Activated CD4-positive, alpha-beta T cell treated with anti-CD3 and anti-CD28 coated beads, Interleukin-2, amount 50 U/mL, for 24 hours (primary cell): ENCODE data around the gene GPR87.

Source experiments
- DNase-seq, 2 donors: peaks; one replicate each; pipeline ENCODE4 v3.0.0-alpha.2; 2020; ENCODE audit warnings: low read depth in 1 of 2, low spot score in 1 of 2

GPR87 gene

GRCh38 chr3:151316267-151316991 is at the start of gene GPR87:
Gene GPR87, minus strand, starts transcription at chr3:151316820. Its CDS starts 16,720 bp downstream, at chr3:151300100.
- DNase-seq: peak in 1 of 2 donors; percentile 25

DNA sequence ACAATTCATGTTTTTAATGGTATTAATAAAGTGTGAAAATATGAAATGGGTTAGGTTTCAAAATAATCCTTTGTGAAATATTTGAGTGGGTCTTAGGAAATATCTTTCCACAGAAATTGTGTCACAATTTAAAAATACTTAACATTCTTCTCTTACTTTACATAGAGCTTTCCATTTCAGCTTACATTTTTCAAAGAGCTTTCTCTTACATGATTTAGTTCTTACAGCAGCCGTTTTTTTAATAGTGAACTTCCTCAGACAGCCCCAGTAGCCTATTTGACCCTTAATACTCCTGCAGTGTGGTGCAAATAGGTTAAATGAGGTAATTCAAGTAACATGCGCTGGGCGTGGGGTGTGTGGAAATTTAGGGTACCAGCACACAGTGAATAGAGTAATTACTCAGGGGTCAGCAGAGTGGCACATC is 46.1 kb upstream of the GPR87 start:
- DNase-seq: no peak

GRCh38 chr3:151357463-151357850 is 40.8 kb upstream of the GPR87 start:
- DNase-seq: no peak

- DNase-seq: no peak
These were observed 40.3 kb upstream of the GPR87 start for GRCh38 chr3:151356794-151357462.

- no peak for DNase-seq
These were observed 35.0 kb upstream of the GPR87 start for GRCh38 chr3:151351648-151352047.

DNA sequence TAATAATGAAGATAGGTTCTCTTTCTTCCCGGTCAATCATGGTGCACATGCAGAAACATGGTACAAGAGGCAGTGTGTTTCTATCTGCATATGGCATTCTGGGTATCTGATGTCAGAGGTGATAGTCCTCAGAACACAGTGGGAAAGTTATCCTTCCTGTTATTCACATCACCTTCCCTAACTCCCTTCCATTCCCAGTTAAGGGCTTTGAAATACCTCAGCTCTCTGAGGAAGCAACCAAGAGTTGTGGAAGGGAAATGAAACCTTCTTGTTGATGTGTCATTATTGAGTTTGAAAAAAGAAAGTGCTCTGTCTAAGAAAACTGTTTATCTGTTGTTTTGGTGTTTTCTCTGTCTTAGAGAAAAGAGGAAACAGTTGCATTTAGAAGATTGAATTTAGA is 34.6 kb upstream of the GPR87 start:
- DNase-seq: no peak

DNA sequence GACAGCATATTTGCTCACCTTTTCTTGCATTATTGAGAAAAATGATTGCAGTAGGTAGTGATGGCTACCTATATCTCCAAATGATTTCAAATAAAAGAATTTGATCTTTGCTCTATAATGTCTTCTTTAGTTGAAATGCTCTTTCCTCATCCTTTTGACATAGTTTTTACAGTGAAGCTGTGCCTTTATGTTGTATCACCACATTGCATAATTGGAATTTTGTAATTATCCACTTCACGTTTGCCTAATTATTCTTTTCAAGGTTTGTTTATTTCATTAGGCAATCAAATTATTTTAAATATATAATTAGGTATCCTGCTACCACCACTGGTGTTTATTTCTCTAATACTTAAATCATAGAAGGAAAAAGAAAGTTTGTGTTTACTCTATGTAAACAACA is 34.0 kb upstream of the GPR87 start:
- no peak for DNase-seq

DNA sequence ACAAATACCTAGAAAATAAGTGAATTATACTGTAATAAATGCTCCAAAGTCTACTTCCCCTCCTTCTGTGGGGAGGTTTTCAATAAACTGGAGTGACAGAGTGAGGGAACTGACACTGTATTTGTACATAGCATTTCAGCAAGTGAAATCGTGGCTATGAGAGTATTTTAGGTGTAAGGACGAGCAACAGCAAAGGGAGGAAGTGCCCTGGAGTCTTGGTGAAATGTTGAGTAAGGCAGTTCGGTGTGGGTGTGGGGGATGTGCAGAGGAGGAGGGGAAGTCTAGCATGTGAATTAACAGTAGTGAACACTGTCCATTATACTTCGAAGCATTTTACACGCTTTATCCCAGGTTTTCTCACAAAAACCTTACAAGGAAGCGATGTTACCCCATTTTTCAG is 30.8 kb upstream of the GPR87 start:
- DNase-seq: no peak

GRCh38 chr3:151346292-151346691 is 29.7 kb upstream of the GPR87 start:
- DNase-seq: no peak

- no peak for DNase-seq
These were observed 29.2 kb upstream of the GPR87 start for GRCh38 chr3:151345859-151346258.

DNA sequence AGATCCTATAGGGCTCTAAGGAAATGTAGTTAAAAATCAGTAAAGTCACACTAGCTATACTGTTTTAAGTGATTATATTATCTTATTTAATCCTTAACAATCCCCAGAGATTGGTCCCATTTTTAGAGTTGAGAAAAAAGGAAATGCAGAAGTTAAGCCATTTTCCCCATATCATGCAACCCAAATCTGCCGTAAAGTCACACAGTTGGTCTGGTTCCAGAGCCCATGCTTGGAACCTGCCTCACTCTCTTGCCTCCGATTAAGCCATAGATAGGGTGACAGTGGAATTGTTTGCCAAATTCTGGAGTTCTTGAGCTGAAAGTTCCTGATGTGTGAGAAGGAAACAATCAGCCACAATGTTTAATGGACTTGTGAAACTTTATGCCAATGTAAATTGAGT is 15.1 kb upstream of the GPR87 start:
- no peak for DNase-seq

GRCh38 chr3:151330899-151331298 is 14.3 kb upstream of the GPR87 start:
- no peak for DNase-seq

GRCh38 chr3:151330379-151330778 is 13.8 kb upstream of the GPR87 start:
- DNase-seq: no peak

DNA sequence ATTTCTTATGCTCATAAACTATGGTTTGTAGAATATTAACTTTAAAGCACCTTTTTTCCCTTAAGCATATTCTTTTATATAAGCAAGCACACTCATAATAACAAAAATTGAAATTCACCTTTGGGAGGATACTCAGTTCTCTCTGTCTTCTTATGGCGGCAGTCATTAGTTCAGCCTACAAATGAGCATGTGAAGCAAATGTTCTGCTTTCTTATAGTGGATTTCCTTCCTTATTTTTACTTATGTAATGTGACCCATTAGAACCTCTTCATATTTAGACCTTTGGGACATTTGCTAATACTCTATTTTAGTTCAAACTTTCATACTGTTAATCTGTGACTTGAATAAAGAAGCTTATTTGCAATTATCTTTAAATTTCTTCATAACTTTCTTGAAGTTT is 12.7 kb upstream of the GPR87 start, which contains the start of gene P2RY13:
P2RY13 (minus strand) TSS at position 187 of the 400 bp plus-strand sequence; CDS start at position 166, 21 bp downstream.
- no peak for DNase-seq

- no peak for DNase-seq
These were observed 11.8 kb upstream of the GPR87 start for GRCh38 chr3:151328298-151328995.

DNA sequence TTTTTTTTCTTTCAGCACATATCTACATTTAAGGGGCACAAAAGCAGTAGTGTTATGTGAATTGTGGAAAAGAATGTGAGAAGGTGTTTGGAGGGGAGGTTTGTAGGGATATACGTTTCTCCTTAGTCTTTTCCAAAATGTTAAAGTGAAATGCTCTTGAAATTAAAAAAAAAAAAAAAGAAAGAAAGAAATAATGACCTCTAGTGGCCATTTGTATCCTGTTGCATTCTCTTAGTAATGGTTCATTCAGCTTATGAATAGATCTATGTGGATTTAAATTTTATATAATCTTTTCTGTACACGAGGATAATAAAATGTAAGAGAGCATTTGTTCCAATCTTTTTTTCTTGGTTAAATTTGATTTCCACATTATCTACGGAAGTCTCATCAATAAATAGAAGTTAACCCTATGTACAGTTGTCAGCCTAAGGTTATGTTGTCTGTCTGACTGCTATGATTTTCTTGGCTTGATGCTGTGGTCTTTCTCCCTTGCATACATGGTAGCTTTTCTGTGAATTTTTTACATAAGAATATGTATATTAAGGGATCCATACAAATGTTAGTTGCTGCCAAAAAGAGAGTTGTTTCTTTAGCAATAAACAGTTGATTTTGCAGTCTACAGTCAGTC is 11.1 kb upstream of the GPR87 start:
- DNase-seq: no peak

DNA sequence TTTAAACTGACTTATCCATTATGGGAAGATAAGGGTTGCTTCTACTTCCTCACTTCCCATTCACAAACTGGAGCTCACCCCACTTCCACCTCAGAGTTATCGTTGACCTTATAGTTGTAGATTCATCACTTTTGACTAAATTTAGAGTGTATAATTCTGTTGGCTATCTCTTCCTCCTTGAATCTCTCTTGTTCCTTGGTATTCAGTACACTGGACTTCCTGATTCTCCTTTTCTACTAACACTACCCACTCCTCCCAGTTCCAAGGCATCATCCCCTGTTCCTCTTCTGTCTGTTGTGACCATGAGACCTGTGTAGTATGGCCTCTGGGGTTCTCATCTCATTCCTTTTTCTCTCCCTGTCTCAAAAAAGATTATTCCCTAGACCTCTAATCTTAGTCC is 5.9 kb upstream of the GPR87 start:
- DNase-seq: no peak

- no peak for DNase-seq
These were observed 4.9 kb upstream of the GPR87 start for GRCh38 chr3:151321526-151321925.

GRCh38 chr3:151320131-151320530 is 3.5 kb upstream of the GPR87 start:
- no peak for DNase-seq

DNA sequence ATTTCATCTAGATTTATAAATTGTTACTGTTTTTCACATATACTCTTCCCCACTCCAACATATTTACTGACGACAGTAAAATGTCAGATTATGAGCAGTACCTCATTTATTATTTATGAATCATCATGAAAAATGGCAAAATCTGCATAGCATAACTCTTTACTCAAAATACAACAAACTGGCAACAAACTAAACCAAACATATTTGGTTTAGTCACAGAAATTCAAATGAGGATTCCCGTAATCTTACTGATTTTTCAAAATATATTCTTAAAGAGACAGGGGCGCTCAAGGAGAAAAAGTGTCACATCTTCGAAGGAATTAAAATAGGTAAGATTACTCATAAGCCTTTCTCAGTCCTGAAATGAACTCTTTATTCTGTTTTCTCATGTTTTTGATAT is 3.0 kb upstream of the GPR87 start:
- no peak for DNase-seq

GRCh38 chr3:151318991-151319390 is 2.4 kb upstream of the GPR87 start:
- no peak for DNase-seq

- DNase-seq: no peak
These were observed 1.7 kb upstream of the GPR87 start for GRCh38 chr3:151318313-151318712.
